Activated CD8-positive, alpha-beta memory T cell treated with anti-CD3 and anti-CD28 coated beads for 1 hour (primary cell): Measurements from ENCODE around the gene PLCB4.

Experiments used
- DNase-seq, 2 donors: peaks; one replicate each; pipeline ENCODE4 v3.0.0-alpha.2; 2020; ENCODE audit warnings: low read depth in 1 of 2; ENCODE audit errors: extremely low read depth in 1 of 2

PLCB4 gene

DNA sequence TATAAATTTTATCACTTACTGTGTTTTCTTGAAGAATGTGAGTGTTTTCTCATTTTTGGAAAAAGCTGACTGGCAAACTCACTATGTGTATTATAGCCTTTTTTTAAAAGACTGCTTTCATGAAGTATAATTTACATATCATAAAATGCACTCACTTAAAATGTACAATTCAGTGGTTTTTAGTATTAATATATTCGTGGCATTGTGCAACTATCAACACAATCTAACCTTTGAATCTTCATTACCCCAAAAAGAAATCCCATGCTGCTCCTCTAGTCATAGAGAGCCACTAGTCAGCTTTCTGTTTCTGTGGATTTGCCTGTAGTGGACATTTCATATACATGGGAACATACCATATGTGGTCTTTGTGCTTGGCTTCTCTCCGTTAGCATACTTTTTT is 143.8 kb downstream of the PLCB4 start:
- DNase-seq = no peak

- DNase-seq = no peak
These were observed 145.8 kb downstream of the PLCB4 start for GRCh38 chr20:9214685-9215084.

DNA sequence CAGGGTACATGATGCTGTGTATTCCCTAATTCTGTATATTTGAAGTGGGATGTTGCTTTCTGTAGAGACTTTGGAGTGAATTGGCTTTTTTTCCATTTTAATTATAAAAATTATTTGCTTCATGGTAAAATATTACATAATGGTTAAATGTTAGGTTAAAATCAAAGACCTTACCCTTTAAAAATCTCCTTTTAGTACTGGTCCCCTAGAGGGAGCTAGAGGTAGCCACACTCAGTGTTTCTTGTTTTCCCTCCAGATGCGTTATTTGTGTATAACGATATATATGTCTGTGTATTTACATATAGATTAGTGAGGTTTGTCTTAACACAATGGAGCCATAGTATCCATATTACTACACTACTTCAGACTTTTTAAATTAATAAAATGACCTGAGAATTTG is 146.7 kb downstream of the PLCB4 start:
- no peak for DNase-seq

- DNase-seq = no peak
These were observed 149.7 kb downstream of the PLCB4 start for GRCh38 chr20:9218531-9218961.

- DNase-seq = no peak
These were observed 152.1 kb downstream of the PLCB4 start for GRCh38 chr20:9220874-9221547.

GRCh38 chr20:9223296-9223695 is 154.4 kb downstream of the PLCB4 start:
- no peak for DNase-seq

DNA sequence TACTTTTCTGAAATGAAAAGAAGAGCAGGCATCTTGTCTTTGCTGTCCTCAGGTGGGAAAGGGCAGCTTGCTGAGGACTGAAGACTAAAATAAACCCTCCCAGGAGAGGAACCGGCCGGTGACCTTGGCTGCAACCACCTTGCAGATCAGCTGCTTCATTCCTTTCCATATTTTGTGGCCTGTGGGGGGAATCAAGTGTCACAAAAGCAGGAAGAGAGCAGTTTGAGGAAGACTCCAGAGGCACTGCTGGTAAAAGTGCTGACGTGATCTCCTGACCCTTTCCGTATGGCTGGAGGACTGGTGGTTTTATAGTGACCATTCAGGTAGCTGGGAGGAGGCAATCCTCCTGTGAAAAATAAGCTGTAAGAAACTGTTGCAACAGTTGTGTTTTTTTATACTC is 157.0 kb downstream of the PLCB4 start:
- DNase-seq = no peak

- DNase-seq = no peak
These were observed 159.2 kb downstream of the PLCB4 start for GRCh38 chr20:9227896-9228615.

- no peak for DNase-seq
These were observed 160.0 kb downstream of the PLCB4 start for GRCh38 chr20:9228774-9229450.

GRCh38 chr20:9230406-9230805 is 161.5 kb downstream of the PLCB4 start:
- DNase-seq = no peak

DNA sequence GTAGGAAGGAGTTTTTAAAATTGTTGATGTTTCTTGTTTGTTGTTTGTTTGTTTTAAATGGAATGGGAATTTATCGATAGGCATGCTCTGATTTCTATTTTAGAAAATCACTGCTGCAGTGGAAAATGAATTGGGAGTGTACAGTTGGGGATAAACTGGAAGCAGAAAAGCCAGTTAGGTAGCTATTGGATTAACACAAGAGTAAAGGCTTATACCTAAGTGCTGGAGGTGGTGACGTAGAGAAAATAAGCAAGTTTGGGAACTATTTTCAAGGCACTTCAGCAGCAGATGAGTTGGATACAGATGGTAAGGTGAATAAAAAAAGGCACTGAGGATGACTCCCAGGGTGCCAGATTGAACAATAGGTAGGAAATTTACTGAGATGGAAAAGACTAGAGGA is 164.9 kb downstream of the PLCB4 start:
- DNase-seq = no peak

DNA sequence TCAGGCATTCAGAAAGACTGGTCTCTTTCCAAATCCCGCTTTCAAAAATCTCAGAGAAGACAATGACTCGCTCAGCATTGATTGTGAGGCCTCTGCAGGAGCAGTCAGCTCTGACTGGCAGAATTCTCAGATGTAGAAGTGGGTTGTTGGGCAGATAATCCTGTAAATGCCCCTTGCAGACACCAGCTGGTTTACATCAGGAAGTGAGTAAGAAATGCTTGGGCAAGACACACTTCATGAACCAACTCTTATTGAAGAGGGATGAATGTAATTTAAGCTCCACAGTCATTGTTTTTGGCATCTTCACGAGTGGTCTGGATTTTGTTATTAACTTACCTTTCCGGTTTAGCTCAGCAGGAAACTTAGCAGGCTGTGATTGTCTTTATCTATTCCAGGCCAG is 166.6 kb downstream of the PLCB4 start:
- no peak for DNase-seq

DNA sequence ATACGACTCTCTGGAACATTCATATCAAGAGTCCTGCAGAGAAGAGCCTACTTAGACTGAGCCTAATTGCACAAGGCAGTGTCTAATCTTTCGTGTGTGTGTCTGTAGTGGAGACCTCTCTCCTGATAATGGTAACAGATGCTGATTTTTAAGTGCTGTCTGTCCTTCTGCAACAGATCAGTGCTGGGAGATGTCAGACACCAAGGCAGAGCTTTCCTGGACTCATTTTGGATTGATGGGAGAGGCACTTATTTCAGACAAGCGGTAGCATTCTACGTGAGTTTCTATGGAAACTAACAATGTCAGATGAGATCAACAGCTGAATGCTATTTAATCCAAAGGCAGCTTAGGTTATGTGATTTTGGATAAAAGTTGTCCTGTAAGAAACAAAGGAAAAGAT is 167.6 kb downstream of the PLCB4 start:
- no peak for DNase-seq

DNA sequence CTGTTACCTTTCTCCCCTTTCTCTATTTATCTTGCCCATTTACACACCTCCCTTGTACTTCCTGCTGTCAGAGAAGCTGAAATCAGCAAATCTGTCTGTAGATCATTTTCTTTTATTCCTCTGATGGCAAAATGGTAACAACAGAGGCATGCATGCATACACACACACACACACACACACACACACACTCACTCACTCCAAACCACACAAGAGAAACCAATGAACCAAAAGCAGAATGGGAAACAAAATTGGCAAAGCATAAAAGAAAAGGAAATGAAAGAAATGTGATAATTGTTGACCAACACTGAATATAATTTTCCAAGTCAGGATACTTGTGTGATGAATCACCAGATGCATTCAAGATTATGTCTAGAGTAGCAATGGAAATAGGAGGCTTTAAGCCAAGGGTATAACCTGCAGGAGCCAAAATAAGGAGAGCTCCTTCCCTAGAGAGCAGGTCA is 172.4 kb downstream of the PLCB4 start:
- no peak for DNase-seq

- DNase-seq = no peak
These were observed 173.0 kb downstream of the PLCB4 start for GRCh38 chr20:9241721-9242427.

DNA sequence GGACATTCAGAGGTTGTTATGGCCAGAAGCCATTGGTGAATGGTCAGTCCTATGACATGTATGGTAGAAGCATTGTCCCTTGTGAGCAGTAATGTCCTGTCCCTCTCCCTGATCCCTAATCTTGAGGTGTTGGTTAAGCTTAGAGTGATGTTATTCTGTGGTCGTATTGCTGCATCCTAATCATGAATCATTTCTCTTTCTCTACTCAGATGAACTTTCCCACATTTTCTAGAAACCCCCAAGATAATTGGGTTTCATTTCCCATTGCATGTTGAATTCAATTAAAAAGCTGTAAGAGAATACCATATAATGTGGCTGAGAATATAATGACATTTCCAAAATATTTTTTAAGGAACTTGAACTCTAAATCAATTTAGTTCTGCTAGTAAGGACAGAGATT is 175.1 kb downstream of the PLCB4 start:
- no peak for DNase-seq

DNA sequence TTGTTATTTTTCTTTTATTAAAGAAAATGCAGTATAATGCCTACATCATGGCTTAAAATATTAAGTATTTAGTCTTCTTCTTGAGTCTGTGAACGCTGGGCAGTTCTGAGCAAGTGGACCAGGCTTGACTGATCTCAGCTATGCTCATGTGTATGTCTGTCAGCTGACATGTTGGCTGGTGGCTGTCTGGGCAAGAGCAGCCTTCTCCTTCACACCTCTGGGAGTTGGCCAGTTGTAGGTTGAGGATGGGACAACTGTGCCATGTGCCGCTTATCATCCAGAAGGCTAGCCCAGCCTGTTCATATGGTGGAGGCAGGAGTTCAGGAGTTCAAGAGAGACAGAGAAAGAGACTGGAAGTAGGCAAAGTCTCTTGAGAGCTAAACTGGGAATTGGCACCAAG is 175.9 kb downstream of the PLCB4 start:
- no peak for DNase-seq

- DNase-seq = no peak
These were observed 177.8 kb downstream of the PLCB4 start for GRCh38 chr20:9246731-9247130.

- DNase-seq = no peak
These were observed 181.6 kb downstream of the PLCB4 start for GRCh38 chr20:9250511-9250910.

DNA sequence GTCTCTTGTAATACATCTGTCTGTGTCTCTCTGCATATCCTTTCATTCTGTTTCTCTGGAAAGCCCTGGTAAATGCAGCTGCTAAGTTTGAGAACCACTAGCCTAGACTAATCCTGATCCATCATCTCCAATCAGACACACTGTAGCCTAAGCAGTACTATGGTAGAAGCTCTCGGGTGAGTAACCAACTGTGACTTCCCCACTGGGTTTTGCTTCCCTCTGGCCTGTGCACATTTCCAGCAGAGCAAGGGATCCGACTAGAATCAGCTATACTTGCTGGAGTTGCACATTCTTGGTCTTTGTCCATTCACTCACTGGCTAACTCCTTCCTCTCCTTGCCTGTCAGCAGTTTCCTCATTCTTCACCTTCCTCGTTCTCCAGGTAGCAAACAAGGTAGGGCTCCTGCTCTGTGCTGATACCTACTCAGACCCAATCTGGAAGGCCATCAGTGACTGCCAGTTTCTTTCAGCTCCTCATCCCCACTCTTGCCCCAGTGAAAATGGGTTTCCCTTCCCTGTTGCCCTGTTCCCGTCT is 184.2 kb downstream of the PLCB4 start:
- DNase-seq = no peak

DNA sequence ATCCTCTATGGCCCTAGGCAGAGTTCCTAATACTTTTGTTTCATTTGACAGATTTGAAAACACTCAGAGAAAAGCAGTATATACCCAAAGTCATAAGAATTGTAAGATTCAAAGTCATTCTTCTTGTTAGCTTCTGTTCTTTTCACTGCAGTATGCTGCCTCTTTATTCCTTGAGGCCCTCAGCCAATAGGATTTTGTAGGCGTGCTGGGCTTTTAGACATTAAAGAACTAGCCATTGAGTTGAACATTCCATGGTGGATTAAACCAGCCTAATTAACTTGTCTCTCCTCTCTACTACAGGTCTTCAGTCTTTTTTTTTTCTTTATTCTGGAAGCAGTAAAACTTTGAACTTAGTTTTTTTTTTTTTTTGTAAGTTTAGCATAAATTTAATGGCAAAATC is 186.3 kb downstream of the PLCB4 start:
- DNase-seq = no peak
